ENCODE results near the gene PXN.

PXN gene

GRCh38 chr12:120265473-120266179, at the start of gene PXN:
Gene PXN, minus strand, starts transcription at chr12:120265730. Its CDS starts 101 bp downstream, at chr12:120265629.
- peak; percentile 86 for DNase-seq (ENCODE audit: low read depth)

GRCh38 chr12:120314220-120314619, 48.7 kb upstream of the PXN start:
- DNase-seq (ENCODE audit: low read depth), result no peak

GRCh38 chr12:120301962-120302815, 36.7 kb upstream of the PXN start, which contains the start of gene SIRT4:
Gene SIRT4, plus strand, starts transcription at chr12:120302321. Its CDS starts 1,241 bp downstream, at chr12:120303562.
- DNase-seq (ENCODE audit: low read depth), result peak; percentile 87

GRCh38 chr12:120292661-120293531, 27.4 kb upstream of the PXN start, which contains the start of gene RNU4-1:
Gene RNU4-1, minus strand, starts transcription at chr12:120293237.
- DNase-seq (ENCODE audit: low read depth), result peak; percentile 48

GRCh38 chr12:120292411-120292660, 26.8 kb upstream of the PXN start:
- no peak for DNase-seq (ENCODE audit: low read depth)

GRCh38 chr12:120290609-120291305, 25.2 kb upstream of the PXN start:
- DNase-seq (ENCODE audit: low read depth), result no peak

GRCh38 chr12:120287491-120287890, 22.0 kb upstream of the PXN start:
- DNase-seq (ENCODE audit: low read depth), result no peak

GRCh38 chr12:120286768-120287490, 21.4 kb upstream of the PXN start:
- DNase-seq (ENCODE audit: low read depth), result no peak

GRCh38 chr12:120284381-120284780, 18.9 kb upstream of the PXN start:
- no peak for DNase-seq (ENCODE audit: low read depth)

- no peak for DNase-seq (ENCODE audit: low read depth)
These were observed 17.8 kb upstream of the PXN start for GRCh38 chr12:120283318-120283717.

GRCh38 chr12:120278137-120279069, 12.9 kb upstream of the PXN start:
- no peak for DNase-seq (ENCODE audit: low read depth)

- DNase-seq (ENCODE audit: low read depth), result no peak
These were observed 11.2 kb upstream of the PXN start for GRCh38 chr12:120276734-120277133.

- no peak for DNase-seq (ENCODE audit: low read depth)
These were observed 2.2 kb upstream of the PXN start for GRCh38 chr12:120267736-120268135.

GRCh38 chr12:120266180-120266870, 795 bp upstream of the PXN start:
- DNase-seq (ENCODE audit: low read depth), result no peak

- no peak for DNase-seq (ENCODE audit: low read depth)
These were observed 542 bp downstream of the PXN start for GRCh38 chr12:120264904-120265472.

GRCh38 chr12:120264086-120264903, 1.2 kb downstream of the PXN start:
- DNase-seq (ENCODE audit: low read depth), result no peak

- DNase-seq (ENCODE audit: low read depth), result no peak
These were observed 1.8 kb downstream of the PXN start for GRCh38 chr12:120263748-120264085.

Measured in stimulated activated CD8-positive, alpha-beta memory T cell treated with anti-CD3 and anti-CD28 coated beads, Interleukin-15, amount 100 ng/mL, for 1 hour (primary cell).